Keratinocyte (primary cell): ENCODE results near the gene ASTL. TPM values are rescaled to one million over a fixed set of nuclear protein-coding genes. Genes with fewer than 3 reads are reported as not detected.

ENCODE experiments used
- DNase-seq: peaks from one replicate; pipeline ENCODE4 v3.0.0-alpha.2; 2011; ENCODE audit warnings: low read depth, missing footprints, low spot score
- FAIRE-seq: peaks from 2 replicates; lab custom pipeline; 2011; peaks lifted over from hg19 to GRCh38; lab: Jason Lieb, UNC
- H2AFZ ChIP-seq: 2 replicates; pipeline ENCODE4 v1.6.0; 2012; ENCODE audit warnings: low read length, control low read depth, inconsistent platforms; ENCODE audit not compliant: control insufficient read depth
- H3K27ac ChIP-seq: 2 replicates; pipeline ENCODE4 v1.5.1; 2011; ENCODE audit warnings: low read length; ENCODE audit not compliant: control insufficient read depth, insufficient read depth
- H3K27me3 ChIP-seq: 3 replicates; pipeline ENCODE4 v1.6.0; 2011; ENCODE audit warnings: low read length; ENCODE audit not compliant: control insufficient read depth, insufficient read depth; ENCODE audit errors: extremely low read depth
- H3K36me3 ChIP-seq, 2 experiments: 2 replicates in 1 of 2; 3 replicates in 1 of 2; pipeline ENCODE4 v1.5.1; 2011; ENCODE audit warnings: low read length in 2 of 2, mild to moderate bottlenecking in 1 of 2; ENCODE audit not compliant: control insufficient read depth in 2 of 2, insufficient read depth in 2 of 2; ENCODE audit errors: extremely low read depth in 1 of 2
- H3K4me1 ChIP-seq: 3 replicates; pipeline ENCODE4 v1.5.1; 2011; ENCODE audit warnings: low read length; ENCODE audit not compliant: control insufficient read depth, insufficient read depth; ENCODE audit errors: extremely low read depth
- H3K4me2 ChIP-seq: 3 replicates; pipeline ENCODE4 v1.6.0; 2011; ENCODE audit warnings: low read depth, low read length; ENCODE audit not compliant: control insufficient read depth, insufficient read depth; ENCODE audit errors: extremely low read depth
- H3K4me3 ChIP-seq, 3 experiments: fragments of 200-600 bp in 1 of 3; sonication (generic) in 1 of 3; 2 replicates in 2 of 3; 3 replicates in 1 of 3; pipeline ENCODE4 v1.5.1; 2011 to 2016; ENCODE audit warnings: low read length in 3 of 3, mild to moderate bottlenecking in 3 of 3, control low read depth in 2 of 3, inconsistent platforms in 1 of 3, low read depth in 1 of 3, mixed read lengths in 1 of 3, mixed run types in 1 of 3, moderate library complexity in 1 of 3; ENCODE audit not compliant: control insufficient read depth in 2 of 3, insufficient read depth in 2 of 3; ENCODE audit errors: extremely low read depth in 1 of 3
- H3K79me2 ChIP-seq: 2 replicates; pipeline ENCODE4 v1.6.0; 2012; ENCODE audit warnings: low read length; ENCODE audit not compliant: control insufficient read depth, insufficient read depth
- H3K9ac ChIP-seq: 3 replicates; pipeline ENCODE4 v1.6.0; 2011; ENCODE audit warnings: low read length; ENCODE audit not compliant: control insufficient read depth, insufficient read depth; ENCODE audit errors: extremely low read depth
- H3K9me1 ChIP-seq: 3 replicates; pipeline ENCODE4 v1.6.0; 2011; ENCODE audit warnings: low read length; ENCODE audit not compliant: control insufficient read depth, insufficient read depth; ENCODE audit errors: extremely low read depth
- H3K9me3 ChIP-seq: 2 replicates; pipeline ENCODE4 v1.5.1; 2012; ENCODE audit warnings: low read depth, low read length; ENCODE audit not compliant: control insufficient read depth
- H4K20me1 ChIP-seq: 3 replicates; pipeline ENCODE4 v1.6.0; 2011; ENCODE audit warnings: low read length; ENCODE audit not compliant: control insufficient read depth, insufficient read depth; ENCODE audit errors: extremely low read depth
- CTCF ChIP-seq, 3 experiments: IDR thresholded peaks in 1 of 3; conservative IDR thresholded peaks in 1 of 3; optimal IDR thresholded peaks in 1 of 3; 2 replicates in 2 of 3; 3 replicates in 1 of 3; pipeline versions ENCODE3 to v1.5.1; 2011; ENCODE audit warnings: low read length in 3 of 3, mild to moderate bottlenecking in 3 of 3, moderate library complexity in 2 of 3, control low read depth in 1 of 3, inconsistent platforms in 1 of 3; ENCODE audit not compliant: insufficient read depth in 2 of 3; ENCODE audit errors: extremely low read depth in 1 of 3
- EZH2 ChIP-seq: IDR thresholded peaks from one replicate; pipeline ENCODE4 v1.6.1; 2012; ENCODE audit warnings: inconsistent platforms, mild to moderate bottlenecking, low read length, moderate library complexity
- dilution Hi-C: fragments of 300-500 bp; cut with MboI; formaldehyde crosslinking; loops from one replicate; pipeline ENCODE4 v1.7.0; 2020; ENCODE audit warnings: low sequenced_read_pairs; ENCODE audit not compliant: extremely low pct_ligation_motif_present
- polyA plus RNA-seq, 5 experiments: library from polyadenylated mRNA; depleted of rRNA in 3 of 5; stranded (reverse) in 3 of 5; stranded (forward) in 1 of 5; unstranded in 1 of 5; fragments of >200 nt; gene quantifications; 1 replicate in 1 of 5; 2 replicates in 3 of 5; 3 replicates in 1 of 5; pipeline versions ENCODE4 v1.2.1 to v1.2.3, GENCODE V29; 2011 to 2012; ENCODE audit warnings: missing spikeins in 2 of 5, low read depth in 1 of 5, low replicate concordance in 1 of 5

The ASTL gene
- polyA plus RNA-seq, 1 donor (not counting 4 experiments of a cell fraction or from before 2014, with no cell fraction given): not detected

GRCh38 chr2:96097951-96098823 lies 40.1 kb downstream of the ASTL start:
- dilution Hi-C loops: no loop called here
- Histone ChIP-seq H3K4me3 (no peak overlapping the region), H3K4me2 (no peak overlapping the region), H3K27ac (no peak overlapping the region), H3K9me3 (no peaks in the 10 kb centered on the region), H3K9ac (no peak overlapping the region), H3K79me2 (no peaks in the 10 kb centered on the region), H4K20me1 (no peaks in the 10 kb centered on the region), H3K27me3 (peaks cover 7% of the 10 kb centered on the region), H3K4me1 (no peaks in the 10 kb centered on the region), H2AFZ (no peak overlapping the region), H3K36me3 (no peaks in the 10 kb centered on the region), H3K9me1 (no peaks in the 10 kb centered on the region)
- TF ChIP-seq CTCF (optimal IDR thresholded peaks at IDR 0.05 in 1 of 3, IDR thresholded peaks at IDR 0.05 in 1 of 3, conservative IDR thresholded peaks at IDR 0.05 in 1 of 3; ENCODE audit: extremely low read depth in 1 of 3, insufficient read depth in 2 of 3, low read length in 3 of 3): no peak
- TF ChIP-seq EZH2: no peak
- DNase-seq (no peak), FAIRE-seq (no peak)

DNA sequence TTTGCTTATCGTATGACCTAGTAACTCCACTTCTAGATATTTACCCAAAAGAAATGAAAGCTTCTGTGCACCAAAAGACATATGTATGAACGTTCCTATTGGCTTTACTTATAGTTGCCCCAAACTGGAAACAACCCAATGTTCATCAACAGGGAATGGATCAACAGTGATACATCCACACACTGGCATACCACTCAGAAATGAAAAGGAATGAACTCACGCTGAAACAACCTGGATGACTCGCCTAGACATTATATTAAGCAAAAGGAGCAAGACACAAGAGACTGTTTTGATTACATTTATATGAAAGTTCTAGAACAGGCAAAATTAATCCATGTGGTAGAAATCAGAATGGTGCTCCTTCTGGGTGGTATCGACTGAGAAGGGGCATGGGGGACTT lies 40.9 kb downstream of the ASTL start:
- H3K79me2 ChIP-seq: no peaks in the 10 kb centered on the region
- no peak overlapping the region for H3K9ac ChIP-seq
- H3K36me3 ChIP-seq: no peaks in the 10 kb centered on the region
- TF ChIP-seq EZH2 (no peak), CTCF (optimal IDR thresholded peaks at IDR 0.05 in 1 of 3, IDR thresholded peaks at IDR 0.05 in 1 of 3, conservative IDR thresholded peaks at IDR 0.05 in 1 of 3; ENCODE audit: extremely low read depth in 1 of 3, insufficient read depth in 2 of 3, low read length in 3 of 3) (no peak)
- no peak overlapping the region for H3K4me3 ChIP-seq
- H3K27ac ChIP-seq: no peak overlapping the region
- dilution Hi-C loops: no loop called here
- FAIRE-seq (no peak), DNase-seq (no peak)
- no peaks in the 10 kb centered on the region for H3K9me3 ChIP-seq
- no peak overlapping the region for H2AFZ ChIP-seq
- H3K9me1 ChIP-seq: no peaks in the 10 kb centered on the region
- no peaks in the 10 kb centered on the region for H3K4me1 ChIP-seq
- H3K4me2 ChIP-seq: no peak overlapping the region
- peaks cover 11% of the 10 kb centered on the region for H3K27me3 ChIP-seq
- H4K20me1 ChIP-seq: no peaks in the 10 kb centered on the region
